Measurements from ENCODE around the gene VWA3B.
"Not testable (repeated sequence)": the region's sequence is repeated elsewhere in the genome, so short reads cannot be mapped to it uniquely, and the experiment has no call there.

The VWA3B gene

GRCh38 chr2:98099939-98100743, 13.2 kb downstream of the VWA3B start:
- Histone ChIP-seq H3K27me3 (ENCODE audit: insufficient read depth, insufficient read length) (no peaks in the 10 kb centered on the region), H3K9me3 (ENCODE audit: insufficient read depth, low read length) (peaks cover 29% of the 10 kb centered on the region), H3K4me3 (ENCODE audit: insufficient read length, low read depth) (no peak overlapping the region), H3K9ac (ENCODE audit: insufficient read length, low read depth) (no peak overlapping the region), H3K36me3 (ENCODE audit: insufficient read depth, insufficient read length, low read length) (no peaks in the 10 kb centered on the region), H3K4me1 (ENCODE audit: insufficient read depth, insufficient read length) (no peaks in the 10 kb centered on the region)
- no peak for TF ChIP-seq YY1 (IDR thresholded peaks at IDR 0.05; ENCODE audit: insufficient read depth, insufficient read length)
- no peak for TF ChIP-seq SUZ12 (IDR thresholded peaks at IDR 0.05; ENCODE audit: extremely low read depth, insufficient read depth, insufficient read length)
- no peak for TF ChIP-seq ZNF274 (IDR thresholded peaks at IDR 0.05; ENCODE audit: low read depth, low read length)
- DNase-seq (ENCODE audit: low read depth, low spot score), result no peak

- H3K4me1 ChIP-seq (ENCODE audit: insufficient read depth, insufficient read length); DNase-seq (ENCODE audit: low read depth, low spot score); H3K36me3 ChIP-seq (ENCODE audit: insufficient read depth, insufficient read length, low read length); H3K27me3 ChIP-seq (ENCODE audit: insufficient read depth, insufficient read length); H3K9ac ChIP-seq (ENCODE audit: insufficient read length, low read depth); H3K4me3 ChIP-seq (ENCODE audit: insufficient read length, low read depth): not testable (repeated sequence)
- H3K9me3 ChIP-seq (ENCODE audit: insufficient read depth, low read length), result peaks cover 23% of the 10 kb centered on the region
These were observed 15.3 kb downstream of the VWA3B start for GRCh38 chr2:98102315-98102714.

- H3K4me3 ChIP-seq (ENCODE audit: insufficient read length, low read depth), result no peak overlapping the region
These were observed 15.9 kb downstream of the VWA3B start for GRCh38 chr2:98102878-98103277.

GRCh38 chr2:98108110-98108509, 21.1 kb downstream of the VWA3B start:
- H3K4me1 ChIP-seq (ENCODE audit: insufficient read depth, insufficient read length), result no peaks in the 10 kb centered on the region
- no peaks in the 10 kb centered on the region for H3K27me3 ChIP-seq (ENCODE audit: insufficient read depth, insufficient read length)
- TF ChIP-seq YY1 (IDR thresholded peaks at IDR 0.05; ENCODE audit: insufficient read depth, insufficient read length) (no peak), SUZ12 (IDR thresholded peaks at IDR 0.05; ENCODE audit: extremely low read depth, insufficient read depth, insufficient read length) (no peak), ZNF274 (IDR thresholded peaks at IDR 0.05; ENCODE audit: low read depth, low read length) (no peak)

More at GRCh38 chr2:98102878-98103277, 15.9 kb downstream of the VWA3B start:
- no peaks in the 10 kb centered on the region for H3K27me3 ChIP-seq (ENCODE audit: insufficient read depth, insufficient read length)
- no peak for DNase-seq (ENCODE audit: low read depth, low spot score)
- peaks cover 23% of the 10 kb centered on the region for H3K9me3 ChIP-seq (ENCODE audit: insufficient read depth, low read length)
- H3K4me1 ChIP-seq (ENCODE audit: insufficient read depth, insufficient read length), result no peaks in the 10 kb centered on the region
- H3K36me3 ChIP-seq (ENCODE audit: insufficient read depth, insufficient read length, low read length), result no peaks in the 10 kb centered on the region
- H3K9ac ChIP-seq (ENCODE audit: insufficient read length, low read depth), result no peak overlapping the region
- no peak for TF ChIP-seq YY1 (IDR thresholded peaks at IDR 0.05; ENCODE audit: insufficient read depth, insufficient read length)
- no peak for TF ChIP-seq ZNF274 (IDR thresholded peaks at IDR 0.05; ENCODE audit: low read depth, low read length)
- no peak for TF ChIP-seq SUZ12 (IDR thresholded peaks at IDR 0.05; ENCODE audit: extremely low read depth, insufficient read depth, insufficient read length)

GRCh38 chr2:98110741-98111140, 23.8 kb downstream of the VWA3B start:
- Histone ChIP-seq H3K4me1 (ENCODE audit: insufficient read depth, insufficient read length) (no peaks in the 10 kb centered on the region), H3K27me3 (ENCODE audit: insufficient read depth, insufficient read length) (no peaks in the 10 kb centered on the region), H3K9me3 (ENCODE audit: insufficient read depth, low read length) (peaks cover 16% of the 10 kb centered on the region), H3K9ac (ENCODE audit: insufficient read length, low read depth) (no peak overlapping the region), H3K4me3 (ENCODE audit: insufficient read length, low read depth) (no peak overlapping the region), H3K36me3 (ENCODE audit: insufficient read depth, insufficient read length, low read length) (no peaks in the 10 kb centered on the region)
- no peak for DNase-seq (ENCODE audit: low read depth, low spot score)
- TF ChIP-seq ZNF274 (IDR thresholded peaks at IDR 0.05; ENCODE audit: low read depth, low read length) (no peak), SUZ12 (IDR thresholded peaks at IDR 0.05; ENCODE audit: extremely low read depth, insufficient read depth, insufficient read length) (no peak), YY1 (IDR thresholded peaks at IDR 0.05; ENCODE audit: insufficient read depth, insufficient read length) (no peak)

More at GRCh38 chr2:98108110-98108509, 21.1 kb downstream of the VWA3B start:
- no peak for DNase-seq (ENCODE audit: low read depth, low spot score)
- H3K9me3 ChIP-seq (ENCODE audit: insufficient read depth, low read length), result peaks cover 21% of the 10 kb centered on the region
- no peak overlapping the region for H3K4me3 ChIP-seq (ENCODE audit: insufficient read length, low read depth)
- H3K36me3 ChIP-seq (ENCODE audit: insufficient read depth, insufficient read length, low read length), result no peaks in the 10 kb centered on the region
- H3K9ac ChIP-seq (ENCODE audit: insufficient read length, low read depth), result no peak overlapping the region

GRCh38 chr2:98114643-98115330, 27.8 kb downstream of the VWA3B start:
- no peak for TF ChIP-seq ZNF274 (IDR thresholded peaks at IDR 0.05; ENCODE audit: low read depth, low read length)
- no peak for TF ChIP-seq SUZ12 (IDR thresholded peaks at IDR 0.05; ENCODE audit: extremely low read depth, insufficient read depth, insufficient read length)
- TF ChIP-seq YY1 (IDR thresholded peaks at IDR 0.05; ENCODE audit: insufficient read depth, insufficient read length), result no peak
- H3K27me3 ChIP-seq (ENCODE audit: insufficient read depth, insufficient read length), result peaks cover 2% of the 10 kb centered on the region

GRCh38 chr2:98118161-98118560, 31.2 kb downstream of the VWA3B start:
- Histone ChIP-seq H3K9me3 (ENCODE audit: insufficient read depth, low read length) (peaks cover 7% of the 10 kb centered on the region; the same call in 1 of the 2 replicates), H3K4me3 (ENCODE audit: insufficient read length, low read depth) (no peak overlapping the region), H3K27me3 (ENCODE audit: insufficient read depth, insufficient read length) (peaks cover 17% of the 10 kb centered on the region), H3K9ac (ENCODE audit: insufficient read length, low read depth) (no peak overlapping the region), H3K4me1 (ENCODE audit: insufficient read depth, insufficient read length) (no peaks in the 10 kb centered on the region), H3K36me3 (ENCODE audit: insufficient read depth, insufficient read length, low read length) (no peaks in the 10 kb centered on the region)
- TF ChIP-seq ZNF274 (IDR thresholded peaks at IDR 0.05; ENCODE audit: low read depth, low read length) (no peak), SUZ12 (IDR thresholded peaks at IDR 0.05; ENCODE audit: extremely low read depth, insufficient read depth, insufficient read length) (no peak), YY1 (IDR thresholded peaks at IDR 0.05; ENCODE audit: insufficient read depth, insufficient read length) (no peak)
- no peak for DNase-seq (ENCODE audit: low read depth, low spot score)

More at GRCh38 chr2:98114643-98115330, 27.8 kb downstream of the VWA3B start:
- Histone ChIP-seq H3K9ac (ENCODE audit: insufficient read length, low read depth) (no peak overlapping the region), H3K36me3 (ENCODE audit: insufficient read depth, insufficient read length, low read length) (no peaks in the 10 kb centered on the region), H3K4me1 (ENCODE audit: insufficient read depth, insufficient read length) (no peaks in the 10 kb centered on the region), H3K9me3 (ENCODE audit: insufficient read depth, low read length) (peaks cover 16% of the 10 kb centered on the region), H3K4me3 (ENCODE audit: insufficient read length, low read depth) (no peak overlapping the region)
- DNase-seq (ENCODE audit: low read depth, low spot score), result no peak

Data from NT2/D1 (cell line).